HepG2 (cell line): ENCODE data around the gene CDH13. TPM values are rescaled to one million over a fixed set of nuclear protein-coding genes. Genes with fewer than 3 reads are reported as not detected.

Experiments
- DNMT1 ChIP-seq: sonication (generic); formaldehyde crosslinking; IDR thresholded peaks from 2 replicates; pipeline ENCODE4 v1.5.1; 2020; ENCODE audit warnings: mild to moderate bottlenecking, missing genetic modification reagents
- IRF9 ChIP-seq: sonication (generic); formaldehyde crosslinking; IDR thresholded peaks from 2 replicates; pipeline ENCODE4 v1.8.0; 2022; ENCODE audit warnings: missing genetic modification reagents, mild to moderate bottlenecking, borderline replicate concordance
- LCORL ChIP-seq, 2 experiments: fragments of 450-650 bp in 1 of 2; sonication (generic) in 1 of 2; formaldehyde crosslinking in 1 of 2; IDR thresholded peaks; 2 replicates each; pipeline versions ENCODE4 v1.5.0 to v1.6.1; 2017 to 2020; ENCODE audit warnings: antibody characterized with exemption in 1 of 2, missing genetic modification reagents in 1 of 2
- MBD4 ChIP-seq: IDR thresholded peaks from 2 replicates; pipeline ENCODE4 v1.6.1; 2012; ENCODE audit warnings: low read length, inconsistent platforms, borderline replicate concordance
- MLX ChIP-seq: IDR thresholded peaks from 2 replicates; pipeline ENCODE4 v1.6.1; 2016
- MXD1 ChIP-seq: sonication (generic); formaldehyde crosslinking; IDR thresholded peaks from 2 replicates; pipeline ENCODE4 v1.4.0; 2020; ENCODE audit warnings: mild to moderate bottlenecking, missing genetic modification reagents
- NFKBIZ ChIP-seq: IDR thresholded peaks from 2 replicates; pipeline ENCODE4 v1.6.1; 2018; ENCODE audit warnings: missing genetic modification reagents, missing compliant biosample characterization
- NKX3-1 ChIP-seq: sonication (generic); formaldehyde crosslinking; IDR thresholded peaks from 2 replicates; pipeline ENCODE4 v1.5.0; 2020; ENCODE audit warnings: missing genetic modification reagents
- NR2F2 ChIP-seq: IDR thresholded peaks from 2 replicates; pipeline ENCODE4 v1.6.1; 2012; ENCODE audit warnings: low read depth, inconsistent platforms, borderline replicate concordance
- RBAK ChIP-seq: sonication (generic); formaldehyde crosslinking; IDR thresholded peaks from 2 replicates; pipeline ENCODE4 v1.5.1; 2020; ENCODE audit warnings: mild to moderate bottlenecking, missing genetic modification reagents
- SKIL ChIP-seq: sonication (generic); formaldehyde crosslinking; IDR thresholded peaks from 2 replicates; pipeline ENCODE4 v1.8.0; 2022; ENCODE audit warnings: missing genetic modification reagents, mild to moderate bottlenecking, moderate library complexity, borderline replicate concordance
- TBL1XR1 ChIP-seq: fragments of 150-350 bp; IDR thresholded peaks from 2 replicates; pipeline ENCODE4 v1.6.1; 2014; ENCODE audit warnings: borderline replicate concordance, low read length; ENCODE audit not compliant: partially characterized antibody
- U2AF2 ChIP-seq: fragments of 200-400 bp; formaldehyde crosslinking; IDR thresholded peaks from 2 replicates; pipeline ENCODE4 v1.6.1; 2017; ENCODE audit warnings: low read depth, mild to moderate bottlenecking, low read length
- ZFP41 ChIP-seq: sonication (generic); formaldehyde crosslinking; IDR thresholded peaks from 2 replicates; pipeline ENCODE4 v1.4.0; 2020; ENCODE audit warnings: mild to moderate bottlenecking, missing genetic modification reagents, borderline replicate concordance
- ZFY ChIP-seq: sonication (generic); formaldehyde crosslinking; IDR thresholded peaks from 2 replicates; pipeline ENCODE4 v1.4.0; 2020; ENCODE audit warnings: missing genetic modification reagents
- ZNF329 ChIP-seq: sonication (generic); formaldehyde crosslinking; IDR thresholded peaks from 2 replicates; pipeline ENCODE4 v1.9.0; 2021; ENCODE audit warnings: low read depth, mild to moderate bottlenecking, missing genetic modification reagents
- ZNF670 ChIP-seq: sonication (generic); formaldehyde crosslinking; IDR thresholded peaks from 2 replicates; pipeline ENCODE4 v1.8.0; 2022; ENCODE audit warnings: mild to moderate bottlenecking, missing genetic modification reagents, borderline replicate concordance
- polyA plus RNA-seq, 8 experiments: library from polyadenylated mRNA; depleted of rRNA in 3 of 8; stranded (reverse) in 7 of 8; unstranded in 1 of 8; fragments of >200 nt; fragmentation: Illumina TruSeq in 4 of 8; extraction: Trizol in 4 of 8; gene quantifications; 2 replicates each; pipeline versions ENCODE4 v1.2.1 to v1.2.3, GENCODE V29; 2011 to 2016; ENCODE audit warnings: low read depth in 4 of 8, missing spikeins in 1 of 8, mixed read lengths in 1 of 8; ENCODE audit not compliant: insufficient read depth in 1 of 8
- total RNA-seq, 5 experiments: library from RNA; depleted of rRNA; stranded (reverse); fragments of >200 nt; fragmentation: Illumina TruSeq; extraction: Trizol; gene quantifications; 2 replicates each; pipeline ENCODE4 v1.2.3, GENCODE V29; 2016; ENCODE audit warnings: low read depth in 1 of 5
- TF ChIP-seq, protein P1 (sequence below): sonication (generic); formaldehyde crosslinking; IDR thresholded peaks from 2 replicates; pipeline ENCODE4 v1.5.0; 2020; ENCODE audit warnings: mild to moderate bottlenecking, missing genetic modification reagents
- TF ChIP-seq, protein P2 (sequence below): sonication (generic); formaldehyde crosslinking; IDR thresholded peaks from 2 replicates; pipeline ENCODE4 v1.5.0; 2020; ENCODE audit warnings: missing genetic modification reagents, mild to moderate bottlenecking, borderline replicate concordance

The CDH13 gene
- total and polyA plus RNA-seq, 2 of the 13 experiments (the other 11 are each of a cell fraction or from before 2014, with no cell fraction given) = not detected

DNA sequence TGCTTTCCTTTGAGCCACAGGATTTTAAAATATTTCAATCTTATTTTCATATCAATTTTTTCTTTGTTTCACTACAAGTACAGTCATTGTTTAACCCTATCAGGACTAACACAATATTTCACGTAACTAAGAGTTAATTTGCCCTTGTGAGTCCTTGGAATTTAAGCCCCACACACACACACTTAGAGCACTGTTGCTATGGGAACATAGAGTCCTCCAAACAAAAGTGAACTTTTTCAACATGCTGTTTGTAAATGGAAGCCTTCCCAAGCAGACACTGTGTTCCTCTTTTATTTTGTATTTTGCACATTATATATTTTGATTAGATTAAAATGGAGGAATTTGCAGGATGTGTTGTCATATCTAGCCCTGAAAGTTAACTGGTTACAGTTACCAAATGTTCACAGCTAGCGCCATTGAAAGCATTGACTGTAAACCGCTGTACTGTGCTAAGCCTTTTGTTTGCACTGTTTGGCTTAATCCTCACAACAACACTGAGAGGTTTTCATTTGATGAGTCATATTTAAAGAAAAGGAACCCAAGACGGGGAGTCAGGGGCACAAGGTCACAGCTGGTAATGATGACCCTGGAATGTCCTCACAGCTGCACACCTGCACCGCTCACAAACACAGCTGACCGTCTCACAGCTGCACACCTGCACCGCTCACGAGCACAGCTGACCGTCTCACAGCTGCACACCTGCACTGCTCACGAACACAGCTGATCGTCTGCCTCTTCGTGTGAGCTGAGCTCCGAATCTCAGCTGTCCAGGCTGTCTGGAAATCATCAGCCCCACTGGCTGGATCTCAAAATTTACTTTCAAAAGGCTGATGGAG, 1187.3 kb downstream of the CDH13 start (continued):
- TF ChIP-seq MXD1 (CRISPR knock-in tag) (no peak), U2AF2 (no peak), ZFP41 (CRISPR knock-in tag) (no peak), IRF9 (CRISPR knock-in tag) (no peak), DNMT1 (CRISPR knock-in tag) (no peak), SKIL (peak; percentile 61), MBD4 (no peak; the same call in 1 of the 2 replicates), TBL1XR1 (no peak), NKX3-1 (CRISPR knock-in tag) (no peak), RBAK (CRISPR knock-in tag) (no peak), LCORL (IDR thresholded peaks at IDR 0.05) (no peak), LCORL (CRISPR knock-in tag; IDR thresholded peaks at IDR 0.05) (no peak), NR2F2 (peak; percentile 83), NFKBIZ (no peak), ZNF329 (CRISPR knock-in tag) (no peak), ZFY (peak; percentile 13; the same call in 1 of the 2 replicates), MLX (peak; percentile 18; the same call in 1 of the 2 replicates), ZNF670 (CRISPR knock-in tag) (no peak)
- TF ChIP-seq, protein P1, sequence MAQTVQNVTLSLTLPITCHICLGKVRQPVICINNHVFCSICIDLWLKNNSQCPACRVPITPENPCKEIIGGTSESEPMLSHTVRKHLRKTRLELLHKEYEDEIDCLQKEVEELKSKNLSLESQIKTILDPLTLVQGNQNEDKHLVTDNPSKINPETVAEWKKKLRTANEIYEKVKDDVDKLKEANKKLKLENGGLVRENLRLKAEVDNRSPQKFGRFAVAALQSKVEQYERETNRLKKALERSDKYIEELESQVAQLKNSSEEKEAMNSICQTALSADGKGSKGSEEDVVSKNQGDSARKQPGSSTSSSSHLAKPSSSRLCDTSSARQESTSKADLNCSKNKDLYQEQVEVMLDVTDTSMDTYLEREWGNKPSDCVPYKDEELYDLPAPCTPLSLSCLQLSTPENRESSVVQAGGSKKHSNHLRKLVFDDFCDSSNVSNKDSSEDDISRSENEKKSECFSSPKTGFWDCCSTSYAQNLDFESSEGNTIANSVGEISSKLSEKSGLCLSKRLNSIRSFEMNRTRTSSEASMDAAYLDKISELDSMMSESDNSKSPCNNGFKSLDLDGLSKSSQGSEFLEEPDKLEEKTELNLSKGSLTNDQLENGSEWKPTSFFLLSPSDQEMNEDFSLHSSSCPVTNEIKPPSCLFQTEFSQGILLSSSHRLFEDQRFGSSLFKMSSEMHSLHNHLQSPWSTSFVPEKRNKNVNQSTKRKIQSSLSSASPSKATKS (CRISPR knock-in tag) = no peak
- TF ChIP-seq, protein P2, sequence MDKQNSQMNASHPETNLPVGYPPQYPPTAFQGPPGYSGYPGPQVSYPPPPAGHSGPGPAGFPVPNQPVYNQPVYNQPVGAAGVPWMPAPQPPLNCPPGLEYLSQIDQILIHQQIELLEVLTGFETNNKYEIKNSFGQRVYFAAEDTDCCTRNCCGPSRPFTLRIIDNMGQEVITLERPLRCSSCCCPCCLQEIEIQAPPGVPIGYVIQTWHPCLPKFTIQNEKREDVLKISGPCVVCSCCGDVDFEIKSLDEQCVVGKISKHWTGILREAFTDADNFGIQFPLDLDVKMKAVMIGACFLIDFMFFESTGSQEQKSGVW (CRISPR knock-in tag) = no peak
